Gastrocnemius medialis (tissue), 4 donors: ENCODE data around the gene STK39.

Experiments used
- POLR2A ChIP-seq, 2 donors: fragments of 450-650 bp; IDR thresholded peaks; one replicate each; pipeline ENCODE4 v1.6.1; 2017; ENCODE audit warnings: antibody characterized with exemption in 2 of 2, mild to moderate bottlenecking in 2 of 2, moderate library complexity in 2 of 2
- TF ChIP-seq, protein P1 (sequence below), 5 experiments: fragments of 450-650 bp in 3 of 5; fragments of 200-600 bp in 2 of 5; sonication (generic) in 2 of 5; IDR thresholded peaks in 4 of 5; conservative IDR thresholded peaks in 1 of 5; 1 replicate in 4 of 5; 2 replicates in 1 of 5; pipeline ENCODE4 v1.5.1; 2016 to 2019; ENCODE audit warnings: antibody characterized with exemption in 5 of 5, mild to moderate bottlenecking in 3 of 5, moderate library complexity in 3 of 5

DNA sequence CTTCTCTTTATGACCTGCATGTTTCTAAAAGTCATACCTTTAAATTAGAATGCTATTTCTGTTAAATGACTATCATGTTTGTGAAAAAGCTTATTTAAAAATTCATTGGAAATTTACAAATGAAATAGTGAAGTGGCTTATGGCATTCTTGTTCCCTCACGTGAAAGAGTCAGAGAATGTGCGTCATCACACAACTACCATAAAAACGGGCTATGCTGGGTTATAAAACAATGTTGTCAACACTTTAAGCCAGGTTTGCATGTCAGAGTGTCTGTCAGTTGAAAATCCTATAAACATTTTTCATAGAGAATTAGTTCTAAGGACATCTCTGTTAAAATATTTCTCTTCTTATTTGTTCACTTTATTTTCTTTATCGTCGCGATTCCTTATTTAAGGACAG lies 42.5 kb upstream of the STK39 start:
- TF ChIP-seq, protein P1, sequence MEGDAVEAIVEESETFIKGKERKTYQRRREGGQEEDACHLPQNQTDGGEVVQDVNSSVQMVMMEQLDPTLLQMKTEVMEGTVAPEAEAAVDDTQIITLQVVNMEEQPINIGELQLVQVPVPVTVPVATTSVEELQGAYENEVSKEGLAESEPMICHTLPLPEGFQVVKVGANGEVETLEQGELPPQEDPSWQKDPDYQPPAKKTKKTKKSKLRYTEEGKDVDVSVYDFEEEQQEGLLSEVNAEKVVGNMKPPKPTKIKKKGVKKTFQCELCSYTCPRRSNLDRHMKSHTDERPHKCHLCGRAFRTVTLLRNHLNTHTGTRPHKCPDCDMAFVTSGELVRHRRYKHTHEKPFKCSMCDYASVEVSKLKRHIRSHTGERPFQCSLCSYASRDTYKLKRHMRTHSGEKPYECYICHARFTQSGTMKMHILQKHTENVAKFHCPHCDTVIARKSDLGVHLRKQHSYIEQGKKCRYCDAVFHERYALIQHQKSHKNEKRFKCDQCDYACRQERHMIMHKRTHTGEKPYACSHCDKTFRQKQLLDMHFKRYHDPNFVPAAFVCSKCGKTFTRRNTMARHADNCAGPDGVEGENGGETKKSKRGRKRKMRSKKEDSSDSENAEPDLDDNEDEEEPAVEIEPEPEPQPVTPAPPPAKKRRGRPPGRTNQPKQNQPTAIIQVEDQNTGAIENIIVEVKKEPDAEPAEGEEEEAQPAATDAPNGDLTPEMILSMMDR (IDR thresholded peaks at IDR 0.05 in 4 of 5, conservative IDR thresholded peaks at IDR 0.05 in 1 of 5): no peak
- TF ChIP-seq POLR2A (IDR thresholded peaks at IDR 0.05): no peak
